ENCODE results near the gene CT55.
A peak's percentile ranks its signal among the peaks of the same experiment; 100 is the strongest.
"Not testable (repeated sequence)": the region's sequence is repeated elsewhere in the genome, so short reads cannot be mapped to it uniquely, and the experiment has no call there.

CT55 gene

DNA sequence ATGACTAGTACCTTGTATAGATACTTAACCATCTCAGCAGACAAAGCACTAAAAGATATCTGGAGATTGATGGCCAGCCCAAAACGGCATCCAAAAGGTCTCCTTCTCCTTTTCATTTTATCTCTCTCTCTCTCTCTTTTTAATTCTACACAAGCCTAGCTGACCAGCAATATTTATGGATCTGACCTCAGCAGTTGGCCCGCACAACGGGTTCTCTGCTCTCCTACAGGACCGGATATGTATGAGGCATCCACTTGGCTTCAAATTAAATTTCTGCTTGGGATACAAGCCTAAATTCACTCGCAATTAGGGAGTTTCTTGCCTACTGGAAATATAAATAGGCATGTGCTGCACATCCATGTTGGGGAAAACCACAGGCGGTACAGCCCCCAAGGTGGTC lies 22.5 kb upstream of the CT55 start:
- H3K4me1 ChIP-seq = no peaks in the 10 kb centered on the region
- H3K27me3 ChIP-seq = no peaks in the 10 kb centered on the region
- no peak overlapping the region for H3K4me3 ChIP-seq (ENCODE audit: low read depth, low read length)

DNA sequence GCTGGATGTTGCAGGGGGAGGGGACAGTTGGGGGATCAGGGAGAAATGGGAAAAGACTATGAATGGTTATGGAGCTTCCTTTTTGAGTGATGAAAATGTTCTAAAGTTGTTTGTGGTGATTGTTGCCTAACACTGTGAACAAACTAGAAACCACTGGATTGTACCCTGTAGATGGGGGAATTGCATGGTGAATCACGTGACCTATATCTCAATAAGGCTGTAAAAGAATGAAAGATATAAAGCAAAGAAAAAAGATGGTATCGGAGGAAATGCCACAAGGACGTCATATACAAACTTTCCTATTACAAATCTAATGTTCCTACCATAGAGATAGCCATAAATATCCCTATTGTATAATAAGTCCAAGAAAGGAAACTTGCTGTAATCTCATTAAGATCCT lies 20.6 kb upstream of the CT55 start:
- H3K9me3 ChIP-seq = no peaks in the 10 kb centered on the region

More for the DNA sequence above, 22.5 kb upstream of the CT55 start:
- Histone ChIP-seq H3K36me3 (no peaks in the 10 kb centered on the region), H3K9me3 (no peaks in the 10 kb centered on the region)
- DNase-seq = no peak
- TF ChIP-seq, protein P1, sequence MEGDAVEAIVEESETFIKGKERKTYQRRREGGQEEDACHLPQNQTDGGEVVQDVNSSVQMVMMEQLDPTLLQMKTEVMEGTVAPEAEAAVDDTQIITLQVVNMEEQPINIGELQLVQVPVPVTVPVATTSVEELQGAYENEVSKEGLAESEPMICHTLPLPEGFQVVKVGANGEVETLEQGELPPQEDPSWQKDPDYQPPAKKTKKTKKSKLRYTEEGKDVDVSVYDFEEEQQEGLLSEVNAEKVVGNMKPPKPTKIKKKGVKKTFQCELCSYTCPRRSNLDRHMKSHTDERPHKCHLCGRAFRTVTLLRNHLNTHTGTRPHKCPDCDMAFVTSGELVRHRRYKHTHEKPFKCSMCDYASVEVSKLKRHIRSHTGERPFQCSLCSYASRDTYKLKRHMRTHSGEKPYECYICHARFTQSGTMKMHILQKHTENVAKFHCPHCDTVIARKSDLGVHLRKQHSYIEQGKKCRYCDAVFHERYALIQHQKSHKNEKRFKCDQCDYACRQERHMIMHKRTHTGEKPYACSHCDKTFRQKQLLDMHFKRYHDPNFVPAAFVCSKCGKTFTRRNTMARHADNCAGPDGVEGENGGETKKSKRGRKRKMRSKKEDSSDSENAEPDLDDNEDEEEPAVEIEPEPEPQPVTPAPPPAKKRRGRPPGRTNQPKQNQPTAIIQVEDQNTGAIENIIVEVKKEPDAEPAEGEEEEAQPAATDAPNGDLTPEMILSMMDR (IDR thresholded peaks at IDR 0.05; ENCODE audit: low read depth, low read length) = no peak

DNA sequence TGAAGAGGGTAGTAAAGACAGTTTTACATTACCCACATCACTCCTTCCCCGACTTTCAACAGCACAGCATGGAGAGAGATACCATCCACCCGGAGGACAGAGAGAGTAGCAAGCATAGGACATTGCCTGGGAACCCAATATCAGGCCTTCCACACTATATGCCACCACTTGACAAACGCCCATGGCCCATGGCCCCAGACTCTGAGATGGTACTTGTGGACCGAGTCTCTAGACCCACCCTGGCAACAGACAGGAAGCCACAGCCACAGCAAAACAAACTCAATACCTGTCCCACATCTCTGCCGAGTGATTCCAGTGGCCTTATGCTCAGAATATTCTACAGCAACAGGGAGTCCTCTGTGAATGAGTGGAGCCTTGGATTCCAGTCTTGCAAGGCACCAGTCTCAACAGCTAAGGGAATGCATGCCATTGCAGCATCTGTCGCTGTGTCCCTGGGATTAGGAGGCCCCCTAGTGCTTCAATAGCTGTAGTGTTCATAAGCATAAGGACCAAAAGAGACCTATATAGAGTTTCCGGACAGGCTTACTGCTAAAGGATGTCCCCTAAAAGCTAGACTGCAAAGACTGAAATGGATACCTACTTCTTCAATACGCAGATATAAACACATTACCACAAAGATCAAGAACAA lies 14.7 kb upstream of the CT55 start:
- TF ChIP-seq, protein P1 (IDR thresholded peaks at IDR 0.05; ENCODE audit: low read depth, low read length) = peak; percentile 64
- no peaks in the 10 kb centered on the region for H3K27me3 ChIP-seq

More for the DNA sequence above, 20.6 kb upstream of the CT55 start:
- DNase-seq = no peak
- H3K4me1 ChIP-seq = no peaks in the 10 kb centered on the region
- H3K27me3 ChIP-seq = no peaks in the 10 kb centered on the region
- H3K36me3 ChIP-seq = no peaks in the 10 kb centered on the region
- TF ChIP-seq, protein P1 (IDR thresholded peaks at IDR 0.05; ENCODE audit: low read depth, low read length) = no peak
- H3K4me3 ChIP-seq (ENCODE audit: low read depth, low read length) = no peak overlapping the region

DNA sequence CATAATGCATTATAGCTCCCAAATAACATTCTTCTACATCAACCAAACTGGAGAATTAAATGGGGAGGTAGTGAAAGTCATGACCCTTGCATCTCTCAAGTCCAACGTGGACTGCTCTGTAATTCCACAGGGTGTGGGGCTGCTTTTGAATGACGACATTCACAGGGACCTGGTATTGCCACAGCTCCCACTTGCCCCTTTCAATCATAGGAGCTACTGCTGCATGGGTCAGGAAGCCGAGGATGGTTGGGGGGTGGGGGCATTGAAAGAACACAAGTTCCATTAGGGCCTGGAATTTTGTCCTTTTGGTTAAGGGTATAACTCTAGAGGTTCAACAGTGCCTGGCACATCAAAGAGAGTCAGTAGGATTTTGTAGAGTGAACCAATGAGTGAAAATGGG lies 7.4 kb upstream of the CT55 start:
- TF ChIP-seq, protein P1 (IDR thresholded peaks at IDR 0.05; ENCODE audit: low read depth, low read length) = no peak
- Histone ChIP-seq H3K27me3 (no peaks in the 10 kb centered on the region), H3K4me3 (ENCODE audit: low read depth, low read length) (no peak overlapping the region), H3K36me3 (no peaks in the 10 kb centered on the region), H3K9me3 (no peaks in the 10 kb centered on the region), H3K4me1 (no peaks in the 10 kb centered on the region)
- no peak for DNase-seq

More for the DNA sequence above, 14.7 kb upstream of the CT55 start:
- no peak overlapping the region for H3K4me3 ChIP-seq (ENCODE audit: low read depth, low read length)
- no peaks in the 10 kb centered on the region for H3K9me3 ChIP-seq
- H3K4me1 ChIP-seq = no peaks in the 10 kb centered on the region
- peak; percentile 53 for DNase-seq
- H3K36me3 ChIP-seq = no peaks in the 10 kb centered on the region

DNA sequence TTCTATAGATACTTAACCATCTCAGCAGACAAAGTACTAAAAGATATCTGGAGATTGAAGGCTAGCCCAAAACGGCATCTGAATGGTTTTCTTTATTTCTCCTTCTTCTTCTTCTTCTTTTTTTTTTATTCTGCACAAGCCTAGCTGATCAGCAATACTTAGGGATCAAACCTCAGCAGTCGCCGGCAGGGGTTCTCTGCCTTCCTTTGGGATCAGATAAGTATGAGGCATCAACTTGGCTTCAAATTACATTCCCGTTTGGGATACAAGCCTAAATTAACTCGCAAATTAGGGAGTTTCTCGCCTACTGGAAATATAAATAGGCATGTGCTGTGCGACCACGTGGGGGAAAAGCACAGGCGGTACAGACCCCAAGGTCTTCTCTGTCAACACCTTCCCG lies 730 bp downstream of the CT55 start:
- Histone ChIP-seq H3K36me3 (no peaks in the 10 kb centered on the region), H3K4me1 (no peaks in the 10 kb centered on the region), H3K9me3 (no peaks in the 10 kb centered on the region), H3K4me3 (ENCODE audit: low read depth, low read length) (no peak overlapping the region), H3K27me3 (no peaks in the 10 kb centered on the region)
- no peak for DNase-seq
- TF ChIP-seq, protein P1 (IDR thresholded peaks at IDR 0.05; ENCODE audit: low read depth, low read length) = no peak

DNA sequence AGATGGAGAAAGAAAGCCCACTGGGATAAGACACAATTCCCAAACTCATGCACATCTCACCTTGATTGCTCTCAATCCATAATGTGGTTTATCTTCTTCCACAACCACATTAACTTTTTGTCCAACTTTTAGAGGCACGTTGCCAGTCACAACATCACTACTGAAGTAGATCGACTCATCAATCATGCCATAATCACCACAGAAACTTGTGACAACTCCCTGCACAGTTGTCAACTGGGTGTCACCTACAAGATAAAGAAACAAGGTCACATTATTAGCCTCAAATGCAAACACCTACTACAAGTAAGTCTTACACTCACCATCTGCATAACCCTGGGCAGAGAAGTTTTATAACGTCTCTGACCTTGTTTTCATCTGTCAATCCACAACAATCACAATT lies 1.7 kb downstream of the CT55 start:
- H3K36me3 ChIP-seq; H3K9me3 ChIP-seq; H3K4me3 ChIP-seq (ENCODE audit: low read depth, low read length); H3K4me1 ChIP-seq; DNase-seq; H3K27me3 ChIP-seq: not testable (repeated sequence)
